ENCODE data around the gene ADAM11.

DNA sequence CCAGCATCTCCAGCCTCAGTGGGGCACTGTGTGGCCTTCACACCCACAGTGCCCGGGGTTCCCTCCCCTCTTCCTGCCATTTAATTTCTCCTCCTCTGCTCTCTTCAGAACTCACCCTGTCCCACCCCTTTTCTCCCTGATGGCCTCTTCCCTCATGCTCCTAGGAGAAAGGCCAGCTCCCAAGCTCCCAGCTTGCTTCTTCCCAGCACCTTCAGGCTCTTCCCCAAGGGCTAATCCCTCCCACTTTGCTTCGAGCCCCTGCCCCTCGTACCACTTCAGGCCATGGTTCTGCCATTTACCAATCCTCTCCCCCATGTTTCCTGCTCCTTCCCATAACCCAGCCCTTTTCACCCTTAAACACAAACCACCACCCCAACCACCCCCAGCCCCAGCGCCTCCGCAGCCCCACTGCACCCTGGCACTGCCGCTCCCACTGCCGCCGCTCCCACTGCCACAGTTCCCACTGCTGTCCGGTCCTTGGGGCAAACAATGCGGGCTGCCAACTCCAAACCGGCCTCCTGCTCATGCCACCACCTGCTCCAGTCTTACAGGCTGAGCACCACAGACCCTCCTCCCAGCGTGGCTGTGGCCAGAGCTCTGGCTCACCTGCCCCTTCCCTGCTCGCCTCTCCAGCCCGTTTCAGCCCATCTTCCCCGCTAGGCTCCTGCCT is 28.6 kb downstream of the ADAM11 start:
- TF ChIP-seq, protein P1, sequence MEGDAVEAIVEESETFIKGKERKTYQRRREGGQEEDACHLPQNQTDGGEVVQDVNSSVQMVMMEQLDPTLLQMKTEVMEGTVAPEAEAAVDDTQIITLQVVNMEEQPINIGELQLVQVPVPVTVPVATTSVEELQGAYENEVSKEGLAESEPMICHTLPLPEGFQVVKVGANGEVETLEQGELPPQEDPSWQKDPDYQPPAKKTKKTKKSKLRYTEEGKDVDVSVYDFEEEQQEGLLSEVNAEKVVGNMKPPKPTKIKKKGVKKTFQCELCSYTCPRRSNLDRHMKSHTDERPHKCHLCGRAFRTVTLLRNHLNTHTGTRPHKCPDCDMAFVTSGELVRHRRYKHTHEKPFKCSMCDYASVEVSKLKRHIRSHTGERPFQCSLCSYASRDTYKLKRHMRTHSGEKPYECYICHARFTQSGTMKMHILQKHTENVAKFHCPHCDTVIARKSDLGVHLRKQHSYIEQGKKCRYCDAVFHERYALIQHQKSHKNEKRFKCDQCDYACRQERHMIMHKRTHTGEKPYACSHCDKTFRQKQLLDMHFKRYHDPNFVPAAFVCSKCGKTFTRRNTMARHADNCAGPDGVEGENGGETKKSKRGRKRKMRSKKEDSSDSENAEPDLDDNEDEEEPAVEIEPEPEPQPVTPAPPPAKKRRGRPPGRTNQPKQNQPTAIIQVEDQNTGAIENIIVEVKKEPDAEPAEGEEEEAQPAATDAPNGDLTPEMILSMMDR (IDR thresholded peaks at IDR 0.05), result no peak
- TF ChIP-seq POLR2A (IDR thresholded peaks at IDR 0.05), result no peak

All from gastroesophageal sphincter (tissue), 3 donors.